Lower leg skin (tissue), 3 donors: ENCODE results near the gene MAST4.

Experiments
- CTCF ChIP-seq, 3 donors: fragments of 450-650 bp; IDR thresholded peaks; one replicate each; pipeline ENCODE4 v1.5.1; 2016; ENCODE audit warnings: antibody characterized with exemption in 3 of 3, mild to moderate bottlenecking in 3 of 3, moderate library complexity in 2 of 3
- POLR2A ChIP-seq, 2 donors: fragments of 450-650 bp; IDR thresholded peaks; one replicate each; pipeline ENCODE4 v1.6.1; 2016 to 2017; ENCODE audit warnings: antibody characterized with exemption in 2 of 2, mild to moderate bottlenecking in 1 of 2, moderate library complexity in 1 of 2

GRCh38 chr5:66621146-66621545 lies 25.0 kb downstream of the MAST4 start:
- no peak for TF ChIP-seq CTCF (IDR thresholded peaks at IDR 0.05)
- no peak for TF ChIP-seq POLR2A (IDR thresholded peaks at IDR 0.05)
